Measurements from ENCODE around the gene GUCD1. TPM values are rescaled to one million over a fixed set of nuclear protein-coding genes. Genes with fewer than 3 reads are reported as not detected.

GUCD1 gene
- total RNA-seq, 1 experiment from 2014 or later: 87.4 TPM

DNA sequence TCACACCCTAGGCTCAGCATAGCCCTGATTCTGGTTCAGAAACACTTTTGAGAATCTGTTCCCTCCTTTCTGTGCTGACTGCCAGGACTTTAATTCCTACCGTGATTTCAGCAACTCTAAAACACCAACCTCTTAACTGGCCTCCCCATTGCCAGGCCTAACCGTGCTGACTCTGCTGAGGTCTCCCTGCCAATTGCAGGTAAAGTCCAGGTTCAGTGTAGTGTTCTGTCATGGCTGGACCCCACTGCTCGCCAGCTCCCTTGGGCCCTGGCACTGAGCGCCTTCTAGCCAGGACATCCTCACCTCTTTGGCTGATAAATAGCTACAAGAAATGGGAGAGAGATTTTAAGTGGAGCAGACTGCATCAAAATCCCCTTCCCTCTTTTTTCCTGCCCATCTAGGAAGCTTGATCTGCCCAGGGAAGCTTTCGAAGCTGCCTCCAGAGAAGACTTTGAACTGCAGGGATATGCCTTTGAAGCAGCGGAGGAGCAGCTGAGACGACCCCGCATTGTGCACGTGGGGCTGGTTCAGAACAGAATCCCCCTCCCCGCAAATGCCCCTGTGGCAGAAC lies 55.1 kb downstream of the GUCD1 start:
- Histone ChIP-seq H2BK12ac (ENCODE audit: insufficient read length, low read depth, low read length) (no peak overlapping the region), H3K27ac (ENCODE audit: insufficient read length, low read depth, low read length) (no peak overlapping the region), H2BK5ac (ENCODE audit: insufficient read length, low read length) (no peak overlapping the region), H3K4me1 (ENCODE audit: insufficient read depth, low read length) (no peaks in the 10 kb centered on the region), H3K56ac (ENCODE audit: insufficient read length, low read depth, low read length) (no peak overlapping the region), H2AK5ac (ENCODE audit: insufficient read length, low read length) (no peak overlapping the region), H3K23ac (ENCODE audit: insufficient read length, low read depth, low read length) (no peak overlapping the region), H3K27me3 (ENCODE audit: insufficient read depth, low read length) (peaks cover 17% of the 10 kb centered on the region; the same call in 1 of the 2 replicates), H4K5ac (ENCODE audit: insufficient read length, low read depth, low read length) (no peak overlapping the region), H4K8ac (replicated peaks; ENCODE audit: insufficient read length, low read depth, low read length) (no peak overlapping the region), H3K9ac (ENCODE audit: extremely low read depth, insufficient read length, low read length) (no peak overlapping the region), H3T11ph (ENCODE audit: low read length) (no peak overlapping the region), H4K20me1 (ENCODE audit: control insufficient read depth, insufficient read depth, insufficient read length) (no peaks in the 10 kb centered on the region), H3K79me1 (ENCODE audit: insufficient read depth, low read depth, low read length, poor library complexity, severe bottlenecking) (no peaks in the 10 kb centered on the region), H2BK15ac (ENCODE audit: low read depth, low read length) (no peak overlapping the region), H3K14ac (ENCODE audit: insufficient read depth, low read length) (no peak overlapping the region), H3K23me2 (ENCODE audit: insufficient read length, low read depth, low read length, poor library complexity, severe bottlenecking) (no peaks in the 10 kb centered on the region), H3K9me3 (ENCODE audit: control insufficient read depth, low read depth, low read length) (no peaks in the 10 kb centered on the region), H4K91ac (ENCODE audit: insufficient read length, low read depth, low read length) (no peak overlapping the region), H3K4ac (ENCODE audit: low read depth, low read length) (no peak overlapping the region), H3K79me2 (ENCODE audit: insufficient read depth, low read length) (no peaks in the 10 kb centered on the region), H2BK20ac (ENCODE audit: low read depth, low read length, poor library complexity, severe bottlenecking) (no peak overlapping the region), H3K18ac (ENCODE audit: insufficient read length, low read depth, low read length) (no peak overlapping the region), H2BK120ac (ENCODE audit: low read depth, low read length, poor library complexity, severe bottlenecking) (no peak overlapping the region), H3K4me2 (ENCODE audit: insufficient read depth, insufficient read length, low read length) (no peak overlapping the region), H2AFZ (ENCODE audit: low read length) (no peak overlapping the region)
- no CpG with 5 or more reads among the region's 10 CpGs for WGBS (ENCODE audit: extremely low coverage, insufficient read length, low lambda C conversion rate)
- peaks cover 17 to 25% of the 10 kb centered on the region in 2 experiments for H3K4me1 Mint-ChIP-seq
- no peak overlapping the region for H3K27ac Mint-ChIP-seq
- peaks cover 47% of the 10 kb centered on the region for H3K27me3 Mint-ChIP-seq (ENCODE audit: low read depth)
- no peak for DNase-seq
- no peak overlapping the region for H3K4me3 Mint-ChIP-seq
- TF ChIP-seq, protein P1, sequence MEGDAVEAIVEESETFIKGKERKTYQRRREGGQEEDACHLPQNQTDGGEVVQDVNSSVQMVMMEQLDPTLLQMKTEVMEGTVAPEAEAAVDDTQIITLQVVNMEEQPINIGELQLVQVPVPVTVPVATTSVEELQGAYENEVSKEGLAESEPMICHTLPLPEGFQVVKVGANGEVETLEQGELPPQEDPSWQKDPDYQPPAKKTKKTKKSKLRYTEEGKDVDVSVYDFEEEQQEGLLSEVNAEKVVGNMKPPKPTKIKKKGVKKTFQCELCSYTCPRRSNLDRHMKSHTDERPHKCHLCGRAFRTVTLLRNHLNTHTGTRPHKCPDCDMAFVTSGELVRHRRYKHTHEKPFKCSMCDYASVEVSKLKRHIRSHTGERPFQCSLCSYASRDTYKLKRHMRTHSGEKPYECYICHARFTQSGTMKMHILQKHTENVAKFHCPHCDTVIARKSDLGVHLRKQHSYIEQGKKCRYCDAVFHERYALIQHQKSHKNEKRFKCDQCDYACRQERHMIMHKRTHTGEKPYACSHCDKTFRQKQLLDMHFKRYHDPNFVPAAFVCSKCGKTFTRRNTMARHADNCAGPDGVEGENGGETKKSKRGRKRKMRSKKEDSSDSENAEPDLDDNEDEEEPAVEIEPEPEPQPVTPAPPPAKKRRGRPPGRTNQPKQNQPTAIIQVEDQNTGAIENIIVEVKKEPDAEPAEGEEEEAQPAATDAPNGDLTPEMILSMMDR (conservative IDR thresholded peaks at IDR 0.05): no peak
- peaks cover 0 to 6% of the 10 kb centered on the region in 2 experiments; a peak in 2 of 5 replicates for H3K9me3 Mint-ChIP-seq
- H3K36me3 Mint-ChIP-seq (ENCODE audit: insufficient read depth in 1 of 3, low read depth in 3 of 3): 0 out of 7 replicates have a peak, but pooled peaks cover 0 to 4% (median 0%) of the 10 kb centered on the region in 3 experiments
